Keratinocyte (primary cell): ENCODE measurements around the gene IGFN1. TPM values are rescaled to one million over a fixed set of nuclear protein-coding genes. Genes with fewer than 3 reads are reported as not detected.

Experiments used
- DNase-seq: peaks from one replicate; pipeline ENCODE4 v3.0.0-alpha.2; 2011; ENCODE audit warnings: low read depth, missing footprints, low spot score
- FAIRE-seq: peaks from 2 replicates; lab custom pipeline; 2011; peaks lifted over from hg19 to GRCh38; lab: Jason Lieb, UNC
- H2AFZ ChIP-seq: 2 replicates; pipeline ENCODE4 v1.6.0; 2012; ENCODE audit warnings: low read length, control low read depth, inconsistent platforms; ENCODE audit not compliant: control insufficient read depth
- H3K27ac ChIP-seq: 2 replicates; pipeline ENCODE4 v1.5.1; 2011; ENCODE audit warnings: low read length; ENCODE audit not compliant: control insufficient read depth, insufficient read depth
- H3K27me3 ChIP-seq: 3 replicates; pipeline ENCODE4 v1.6.0; 2011; ENCODE audit warnings: low read length; ENCODE audit not compliant: control insufficient read depth, insufficient read depth; ENCODE audit errors: extremely low read depth
- H3K36me3 ChIP-seq, 2 experiments: 2 replicates in 1 of 2; 3 replicates in 1 of 2; pipeline ENCODE4 v1.5.1; 2011; ENCODE audit warnings: low read length in 2 of 2, mild to moderate bottlenecking in 1 of 2; ENCODE audit not compliant: control insufficient read depth in 2 of 2, insufficient read depth in 2 of 2; ENCODE audit errors: extremely low read depth in 1 of 2
- H3K4me1 ChIP-seq: 3 replicates; pipeline ENCODE4 v1.5.1; 2011; ENCODE audit warnings: low read length; ENCODE audit not compliant: control insufficient read depth, insufficient read depth; ENCODE audit errors: extremely low read depth
- H3K4me2 ChIP-seq: 3 replicates; pipeline ENCODE4 v1.6.0; 2011; ENCODE audit warnings: low read depth, low read length; ENCODE audit not compliant: control insufficient read depth, insufficient read depth; ENCODE audit errors: extremely low read depth
- H3K4me3 ChIP-seq, 3 experiments: fragments of 200-600 bp in 1 of 3; sonication (generic) in 1 of 3; 2 replicates in 2 of 3; 3 replicates in 1 of 3; pipeline ENCODE4 v1.5.1; 2011 to 2016; ENCODE audit warnings: low read length in 3 of 3, mild to moderate bottlenecking in 3 of 3, control low read depth in 2 of 3, inconsistent platforms in 1 of 3, low read depth in 1 of 3, mixed read lengths in 1 of 3, mixed run types in 1 of 3, moderate library complexity in 1 of 3; ENCODE audit not compliant: control insufficient read depth in 2 of 3, insufficient read depth in 2 of 3; ENCODE audit errors: extremely low read depth in 1 of 3
- H3K79me2 ChIP-seq: 2 replicates; pipeline ENCODE4 v1.6.0; 2012; ENCODE audit warnings: low read length; ENCODE audit not compliant: control insufficient read depth, insufficient read depth
- H3K9ac ChIP-seq: 3 replicates; pipeline ENCODE4 v1.6.0; 2011; ENCODE audit warnings: low read length; ENCODE audit not compliant: control insufficient read depth, insufficient read depth; ENCODE audit errors: extremely low read depth
- H3K9me1 ChIP-seq: 3 replicates; pipeline ENCODE4 v1.6.0; 2011; ENCODE audit warnings: low read length; ENCODE audit not compliant: control insufficient read depth, insufficient read depth; ENCODE audit errors: extremely low read depth
- H3K9me3 ChIP-seq: 2 replicates; pipeline ENCODE4 v1.5.1; 2012; ENCODE audit warnings: low read depth, low read length; ENCODE audit not compliant: control insufficient read depth
- H4K20me1 ChIP-seq: 3 replicates; pipeline ENCODE4 v1.6.0; 2011; ENCODE audit warnings: low read length; ENCODE audit not compliant: control insufficient read depth, insufficient read depth; ENCODE audit errors: extremely low read depth
- CTCF ChIP-seq, 3 experiments: IDR thresholded peaks in 1 of 3; conservative IDR thresholded peaks in 1 of 3; optimal IDR thresholded peaks in 1 of 3; 2 replicates in 2 of 3; 3 replicates in 1 of 3; pipeline versions ENCODE3 to v1.5.1; 2011; ENCODE audit warnings: low read length in 3 of 3, mild to moderate bottlenecking in 3 of 3, moderate library complexity in 2 of 3, control low read depth in 1 of 3, inconsistent platforms in 1 of 3; ENCODE audit not compliant: insufficient read depth in 2 of 3; ENCODE audit errors: extremely low read depth in 1 of 3
- EZH2 ChIP-seq: IDR thresholded peaks from one replicate; pipeline ENCODE4 v1.6.1; 2012; ENCODE audit warnings: inconsistent platforms, mild to moderate bottlenecking, low read length, moderate library complexity
- dilution Hi-C: fragments of 300-500 bp; cut with MboI; formaldehyde crosslinking; loops from one replicate; pipeline ENCODE4 v1.7.0; 2020; ENCODE audit warnings: low sequenced_read_pairs; ENCODE audit not compliant: extremely low pct_ligation_motif_present
- polyA plus RNA-seq, 5 experiments: library from polyadenylated mRNA; depleted of rRNA in 3 of 5; stranded (reverse) in 3 of 5; stranded (forward) in 1 of 5; unstranded in 1 of 5; fragments of >200 nt; gene quantifications; 1 replicate in 1 of 5; 2 replicates in 3 of 5; 3 replicates in 1 of 5; pipeline versions ENCODE4 v1.2.1 to v1.2.3, GENCODE V29; 2011 to 2012; ENCODE audit warnings: missing spikeins in 2 of 5, low read depth in 1 of 5, low replicate concordance in 1 of 5

IGFN1 gene
- polyA plus RNA-seq, 1 donor (not counting 4 experiments of a cell fraction or from before 2014, with no cell fraction given), result not detected

GRCh38 chr1:201277441-201277840 is 86.8 kb downstream of the IGFN1 start:
- dilution Hi-C loops, result no loop called here
- FAIRE-seq (peak; percentile 17), DNase-seq (no peak)
- no peaks in the 10 kb centered on the region for H3K36me3 ChIP-seq
- TF ChIP-seq EZH2, result no peak
- TF ChIP-seq CTCF (optimal IDR thresholded peaks at IDR 0.05 in 1 of 3, IDR thresholded peaks at IDR 0.05 in 1 of 3, conservative IDR thresholded peaks at IDR 0.05 in 1 of 3; ENCODE audit: extremely low read depth in 1 of 3, insufficient read depth in 2 of 3, low read length in 3 of 3), result no peak
- no peaks in the 10 kb centered on the region for H4K20me1 ChIP-seq
- H3K27me3 ChIP-seq, result no peaks in the 10 kb centered on the region
- H3K9me1 ChIP-seq, result peaks cover 3% of the 10 kb centered on the region
- H3K27ac ChIP-seq, result peak overlapping the region; percentile 59
- no peak overlapping the region for H3K4me3 ChIP-seq
- H3K9ac ChIP-seq, result peak overlapping the region; percentile 62
- no peaks in the 10 kb centered on the region for H3K79me2 ChIP-seq
- H3K4me2 ChIP-seq, result peak overlapping the region; percentile 44
- no peaks in the 10 kb centered on the region for H3K9me3 ChIP-seq
- peaks cover 35% of the 10 kb centered on the region for H3K4me1 ChIP-seq
- H2AFZ ChIP-seq, result no peak overlapping the region

Other genes with a start within 250 kb of the IGFN1 start
- 0.17 to 0.20 TPM (median 0.17 TPM) in 3 replicates for gene KIF21B, start 167.1 kb upstream of the IGFN1 start, polyA plus RNA-seq
- gene CACNA1S, start 78.4 kb upstream of the IGFN1 start, polyA plus RNA-seq, result not detected in 3 replicates
- not detected in 3 replicates for gene ASCL5, start 63.6 kb upstream of the IGFN1 start, polyA plus RNA-seq
- gene TMEM9, start 36.4 kb upstream of the IGFN1 start, polyA plus RNA-seq, result 56.0 to 106 TPM (median 59.8 TPM) in 3 replicates
- 163 to 301 TPM (median 169 TPM) in 3 replicates for gene PKP1, start 92.7 kb downstream of the IGFN1 start, polyA plus RNA-seq
- gene TNNT2, start 186.9 kb downstream of the IGFN1 start, polyA plus RNA-seq, result 0.61 to 2.3 TPM (median 1.4 TPM) in 3 replicates
- 82.4 to 140 TPM (median 82.9 TPM) in 3 replicates for gene LAD1, start 208.5 kb downstream of the IGFN1 start, polyA plus RNA-seq
- not detected in 3 replicates for gene TNNI1, start 230.9 kb downstream of the IGFN1 start, polyA plus RNA-seq